Lung (tissue), 12 donors: Measurements from ENCODE around the gene SPIRE1. TPM values are rescaled to one million over a fixed set of nuclear protein-coding genes. Genes with fewer than 3 reads are reported as not detected.

Source experiments
- ATAC-seq: fragments of 200-7000 bp; cut with Tn5 transposase; one replicate; pipeline ENCODE4 v1.9.1; 2020; ENCODE audit warnings: moderate number of reproducible peaks; ENCODE audit not compliant: insufficient read depth, low FRiP score
- DNase-seq, 3 donors: peaks; one replicate each; pipeline ENCODE4 v3.0.0-alpha.2; 2013 to 2017
- H3K27ac ChIP-seq, 2 donors: one replicate each; pipeline ENCODE4 v1.5.1; 2013; ENCODE audit warnings: mild to moderate bottlenecking in 2 of 2, moderate library complexity in 2 of 2, control low read depth in 1 of 2, inconsistent platforms in 1 of 2, low read depth in 1 of 2, low read length in 1 of 2
- H3K27me3 ChIP-seq, 3 donors: one replicate each; pipeline ENCODE4 v1.5.1; 2013; ENCODE audit warnings: low read length in 2 of 3; ENCODE audit not compliant: control insufficient read depth in 3 of 3, insufficient read depth in 3 of 3
- H3K36me3 ChIP-seq, 4 donors: one replicate each; pipeline ENCODE4 v1.5.1; 2013; ENCODE audit warnings: low read length in 4 of 4, mild to moderate bottlenecking in 1 of 4, moderate library complexity in 1 of 4; ENCODE audit not compliant: control insufficient read depth in 4 of 4, insufficient read depth in 4 of 4
- H3K4me1 ChIP-seq, 5 donors: one replicate each; pipeline ENCODE4 v1.5.1; 2013; ENCODE audit warnings: low read length in 5 of 5, mild to moderate bottlenecking in 2 of 5, moderate library complexity in 1 of 5; ENCODE audit not compliant: control insufficient read depth in 5 of 5, insufficient read depth in 5 of 5
- H3K4me3 ChIP-seq: one replicate; pipeline ENCODE4 v1.5.1; 2013; ENCODE audit warnings: mild to moderate bottlenecking, control low read depth, moderate library complexity
- H3K9ac ChIP-seq, 2 donors: one replicate each; pipeline ENCODE4 v1.5.1; 2013; ENCODE audit warnings: low read length in 2 of 2, control low read depth in 1 of 2; ENCODE audit not compliant: insufficient read depth in 1 of 2
- H3K9me3 ChIP-seq, 4 donors: one replicate each; pipeline ENCODE4 v1.5.1; 2013; ENCODE audit warnings: low read length in 3 of 4, mild to moderate bottlenecking in 1 of 4, moderate library complexity in 1 of 4; ENCODE audit not compliant: control insufficient read depth in 4 of 4, insufficient read depth in 3 of 4
- WGBS, 2 donors: extraction: QIAGEN DNeasy Blood & Tissue Kit; methylation state at CpG; one replicate each; pipeline ENCODE4 v1.1.7; 2013; 5-methylcytosine and 5-hydroxymethylcytosine counted together
- polyA plus RNA-seq, 2 donors: library from polyadenylated mRNA; stranded (reverse); fragments of 200-250 nt; gene quantifications; one replicate each; pipeline ENCODE4 v1.2.1, GENCODE V29; 2013
- total RNA-seq, 2 donors: library from RNA; depleted of rRNA in 1 of 2; stranded (reverse); fragments of >200 nt in 1 of 2; gene quantifications; one replicate each; pipeline ENCODE4 v1.2.1, GENCODE V29; 2014 to 2021
- TF ChIP-seq, protein P1 (sequence below): IDR thresholded peaks from 2 replicates; pipeline ENCODE4 v1.5.1; 2012; ENCODE audit warnings: mild to moderate bottlenecking; ENCODE audit errors: control extremely low read depth, extremely low read depth
- donor health status: control.
- donor health status: control.
- donor health status: Bipolar disorder and iron deficiency.
- donor health status: healthy.
- donor health status: DM: yes; HTN: yes; CAD: no.

SPIRE1 gene
- total and polyA plus RNA-seq, 4 donors = 8.7 to 34.0 (median 14.8) TPM

DNA sequence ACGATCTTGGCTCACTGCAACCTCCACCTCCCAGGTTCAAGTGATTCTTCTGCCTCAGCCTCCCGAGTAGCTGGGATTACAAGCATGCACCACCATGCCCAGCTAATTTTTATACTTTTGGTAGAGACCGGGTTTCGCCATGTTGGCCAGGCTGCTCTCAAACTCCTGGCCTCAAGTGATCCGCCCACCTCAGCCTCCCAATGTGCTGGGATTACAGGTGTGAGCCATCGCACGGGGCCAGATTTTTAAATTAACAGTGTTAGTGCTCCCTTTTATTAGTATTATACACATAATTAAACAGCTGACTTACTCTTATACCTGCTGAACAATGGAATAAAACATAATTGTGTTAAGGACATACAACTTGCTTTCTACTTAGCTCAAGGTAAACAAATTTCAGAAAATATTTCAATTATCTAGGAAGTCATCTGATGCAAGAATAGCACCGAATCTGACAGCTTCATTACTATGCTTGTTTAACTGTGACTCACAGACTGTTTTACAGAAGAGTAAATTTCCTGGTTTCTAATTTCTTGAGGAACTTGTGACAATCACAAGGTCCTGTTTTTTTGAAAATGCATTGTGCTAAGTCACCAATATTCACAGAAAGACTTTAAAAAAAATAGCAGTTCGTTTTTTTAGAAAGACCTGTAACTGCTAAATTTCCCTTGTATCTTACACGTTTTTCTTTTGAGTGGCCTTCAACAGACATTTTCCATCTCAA, 51.2 kb downstream of the SPIRE1 start:
- TF ChIP-seq, protein P1, sequence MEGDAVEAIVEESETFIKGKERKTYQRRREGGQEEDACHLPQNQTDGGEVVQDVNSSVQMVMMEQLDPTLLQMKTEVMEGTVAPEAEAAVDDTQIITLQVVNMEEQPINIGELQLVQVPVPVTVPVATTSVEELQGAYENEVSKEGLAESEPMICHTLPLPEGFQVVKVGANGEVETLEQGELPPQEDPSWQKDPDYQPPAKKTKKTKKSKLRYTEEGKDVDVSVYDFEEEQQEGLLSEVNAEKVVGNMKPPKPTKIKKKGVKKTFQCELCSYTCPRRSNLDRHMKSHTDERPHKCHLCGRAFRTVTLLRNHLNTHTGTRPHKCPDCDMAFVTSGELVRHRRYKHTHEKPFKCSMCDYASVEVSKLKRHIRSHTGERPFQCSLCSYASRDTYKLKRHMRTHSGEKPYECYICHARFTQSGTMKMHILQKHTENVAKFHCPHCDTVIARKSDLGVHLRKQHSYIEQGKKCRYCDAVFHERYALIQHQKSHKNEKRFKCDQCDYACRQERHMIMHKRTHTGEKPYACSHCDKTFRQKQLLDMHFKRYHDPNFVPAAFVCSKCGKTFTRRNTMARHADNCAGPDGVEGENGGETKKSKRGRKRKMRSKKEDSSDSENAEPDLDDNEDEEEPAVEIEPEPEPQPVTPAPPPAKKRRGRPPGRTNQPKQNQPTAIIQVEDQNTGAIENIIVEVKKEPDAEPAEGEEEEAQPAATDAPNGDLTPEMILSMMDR = no peak
- Histone ChIP-seq H3K9ac (no peak overlapping the region), H3K9me3 (no peaks in the 10 kb centered on the region), H3K27ac (peak overlapping the region; percentile 7 to 61), H3K4me3 (no peak overlapping the region), H3K36me3 (no peaks in the 10 kb centered on the region), H3K4me1 (peaks cover 0 to 10% (median 0%) of the 10 kb centered on the region in 5 donors), H3K27me3 (no peaks in the 10 kb centered on the region)
- DNase-seq (peak in 1 of 3 donors; percentile 10), ATAC-seq (peak; percentile 79)
- WGBS, 2 donors = 62 to 65% methylated on average over 10 of the region's 10 CpGs

DNA sequence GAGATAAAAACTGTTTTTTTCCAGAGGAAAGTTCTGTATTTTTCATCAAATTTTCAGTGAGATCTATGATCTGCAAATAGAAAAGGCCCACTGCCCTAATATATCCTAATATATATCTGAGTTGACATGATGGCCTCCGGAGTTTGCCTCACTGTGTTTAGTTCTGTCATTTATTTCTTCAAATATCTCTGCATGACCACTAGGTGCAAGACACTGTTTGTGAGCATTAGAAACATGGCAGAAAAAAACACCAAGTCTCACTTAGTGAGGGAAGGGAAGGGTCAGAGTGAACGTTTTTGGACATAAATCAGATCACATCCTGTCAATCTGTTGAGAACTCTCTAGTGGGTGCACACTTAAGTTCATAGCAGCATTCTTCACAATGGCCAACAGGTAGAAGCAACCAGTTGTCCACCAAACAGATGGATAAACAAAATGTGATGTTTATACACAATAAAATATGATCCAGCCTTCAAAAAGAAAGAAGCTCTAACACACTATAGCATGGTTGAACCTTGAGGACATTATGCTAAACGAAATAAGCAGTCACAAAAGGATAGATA, 53.4 kb downstream of the SPIRE1 start:
- WGBS, 2 donors = 65 to 71% methylated on average over 3 of the region's 3 CpGs
- peaks cover 0 to 8% (median 0%) of the 10 kb centered on the region in 5 donors for H3K4me1 ChIP-seq
- no peak overlapping the region for H3K27ac ChIP-seq
- H3K9me3 ChIP-seq = no peaks in the 10 kb centered on the region
- H3K36me3 ChIP-seq = no peaks in the 10 kb centered on the region
- TF ChIP-seq, protein P1 = no peak
- H3K4me3 ChIP-seq = no peak overlapping the region
- ATAC-seq = no peak
- DNase-seq = no peak
- no peaks in the 10 kb centered on the region for H3K27me3 ChIP-seq
- H3K9ac ChIP-seq = no peak overlapping the region

GRCh38 chr18:12599966-12600365, 57.9 kb downstream of the SPIRE1 start:
- no peak for ATAC-seq
- DNase-seq = no peak
- TF ChIP-seq, protein P1 = no peak
- H3K4me3 ChIP-seq = no peak overlapping the region
- WGBS, 2 donors = 67 to 70% methylated on average over 3 of the region's 3 CpGs
- H3K27ac ChIP-seq = no peak overlapping the region
- no peak overlapping the region for H3K9ac ChIP-seq
- H3K4me1 ChIP-seq = peaks cover 2 to 21% (median 6%) of the 10 kb centered on the region in 5 donors
- no peaks in the 10 kb centered on the region for H3K27me3 ChIP-seq
- H3K9me3 ChIP-seq = no peaks in the 10 kb centered on the region
- no peaks in the 10 kb centered on the region for H3K36me3 ChIP-seq

- no peak for ATAC-seq
- H3K36me3 ChIP-seq = no peaks in the 10 kb centered on the region
- TF ChIP-seq, protein P1 = no peak
- DNase-seq = no peak
- no peaks in the 10 kb centered on the region for H3K9me3 ChIP-seq
- H3K27me3 ChIP-seq = no peaks in the 10 kb centered on the region
- no peak overlapping the region for H3K9ac ChIP-seq
- H3K4me3 ChIP-seq = no peak overlapping the region
- H3K27ac ChIP-seq = no peak overlapping the region
- H3K4me1 ChIP-seq = peaks cover 2 to 21% (median 6%) of the 10 kb centered on the region in 5 donors
Measured at GRCh38 chr18:12599543-12599942, 58.4 kb downstream of the SPIRE1 start.
